GM10248 (cell line): ENCODE data around the gene LSM2.
"Not testable (repeated sequence)": the region's sequence is repeated elsewhere in the genome, so short reads cannot be mapped to it uniquely, and the experiment has no call there.

Experiments
- CTCF ChIA-PET: fragments of 300-600 bp; sonication (Branson Sonifier 250); formaldehyde crosslinking; extraction: SDS; loops from one replicate; lab custom pipeline; 2021; ENCODE audit warnings: antibody characterized with exemption; lab: Yijun Ruan, JAX
- POLR2A ChIA-PET: fragments of 350-650 bp; sonication (Branson Sonifier 250); formaldehyde crosslinking; extraction: SDS; loops from one replicate; lab custom pipeline; 2020; ENCODE audit warnings: antibody characterized with exemption; lab: Yijun Ruan, JAX
- DNase-seq: peaks from one replicate; pipeline ENCODE4 v3.0.0; 2012; ENCODE audit errors: extremely low spot score
- TF ChIP-seq, protein P1 (sequence below): IDR thresholded peaks from 2 replicates; pipeline ENCODE4 v1.5.1; 2012; ENCODE audit warnings: mild to moderate bottlenecking, low read depth; ENCODE audit errors: extremely low read depth, missing control alignments, control extremely low read depth

Gene LSM2

DNA sequence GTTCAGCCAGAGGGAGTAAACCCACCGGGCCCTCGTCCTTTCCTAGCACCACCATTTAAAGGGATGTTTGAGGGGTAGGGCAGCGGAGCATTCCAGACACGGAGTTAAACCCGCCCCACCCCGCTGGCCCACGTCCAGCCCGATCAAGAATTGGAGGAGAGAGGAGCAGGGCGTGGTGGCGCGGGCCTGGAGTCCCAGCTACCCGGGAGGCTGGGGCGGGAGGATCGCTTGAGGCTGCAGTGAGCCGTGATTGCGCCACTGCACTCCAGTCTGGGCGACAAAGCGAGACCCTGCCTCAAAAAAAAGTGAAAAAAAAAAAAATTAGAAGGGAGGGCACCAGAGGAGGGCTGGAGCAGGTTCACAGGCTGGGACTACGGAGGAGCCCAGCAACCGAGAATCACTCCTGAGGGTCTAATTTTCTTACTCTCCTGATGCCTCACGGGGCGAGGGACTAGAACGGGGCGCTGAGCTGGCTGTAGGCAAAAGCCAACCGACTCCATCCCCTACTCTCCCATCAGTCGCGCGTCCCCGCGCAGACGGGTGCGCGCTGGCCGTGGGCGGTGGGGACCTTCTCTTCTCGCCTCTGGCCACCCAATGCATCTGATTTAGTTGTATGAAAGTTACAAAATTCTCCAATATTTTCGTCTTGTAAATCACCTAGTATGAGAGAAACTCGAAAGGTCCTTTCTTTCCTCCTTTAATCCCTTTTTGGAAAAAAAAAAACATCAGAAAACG is 14.7 kb upstream of the LSM2 start:
- TF ChIP-seq, protein P1, sequence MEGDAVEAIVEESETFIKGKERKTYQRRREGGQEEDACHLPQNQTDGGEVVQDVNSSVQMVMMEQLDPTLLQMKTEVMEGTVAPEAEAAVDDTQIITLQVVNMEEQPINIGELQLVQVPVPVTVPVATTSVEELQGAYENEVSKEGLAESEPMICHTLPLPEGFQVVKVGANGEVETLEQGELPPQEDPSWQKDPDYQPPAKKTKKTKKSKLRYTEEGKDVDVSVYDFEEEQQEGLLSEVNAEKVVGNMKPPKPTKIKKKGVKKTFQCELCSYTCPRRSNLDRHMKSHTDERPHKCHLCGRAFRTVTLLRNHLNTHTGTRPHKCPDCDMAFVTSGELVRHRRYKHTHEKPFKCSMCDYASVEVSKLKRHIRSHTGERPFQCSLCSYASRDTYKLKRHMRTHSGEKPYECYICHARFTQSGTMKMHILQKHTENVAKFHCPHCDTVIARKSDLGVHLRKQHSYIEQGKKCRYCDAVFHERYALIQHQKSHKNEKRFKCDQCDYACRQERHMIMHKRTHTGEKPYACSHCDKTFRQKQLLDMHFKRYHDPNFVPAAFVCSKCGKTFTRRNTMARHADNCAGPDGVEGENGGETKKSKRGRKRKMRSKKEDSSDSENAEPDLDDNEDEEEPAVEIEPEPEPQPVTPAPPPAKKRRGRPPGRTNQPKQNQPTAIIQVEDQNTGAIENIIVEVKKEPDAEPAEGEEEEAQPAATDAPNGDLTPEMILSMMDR: no peak
- DNase-seq: peak; percentile 70
- ChIA-PET CTCF (interaction anchor here (1.2 to 2.1 kb wide), 2 partner anchors 13 to 52 kb away, joined by 3 to 5 read pairs; no protein-coding TSS in a partner anchor), POLR2A (interaction anchor here (0.6 kb wide), 1 partner anchor 45 kb away, joined by 5 read pairs; no protein-coding TSS in a partner anchor)

DNA sequence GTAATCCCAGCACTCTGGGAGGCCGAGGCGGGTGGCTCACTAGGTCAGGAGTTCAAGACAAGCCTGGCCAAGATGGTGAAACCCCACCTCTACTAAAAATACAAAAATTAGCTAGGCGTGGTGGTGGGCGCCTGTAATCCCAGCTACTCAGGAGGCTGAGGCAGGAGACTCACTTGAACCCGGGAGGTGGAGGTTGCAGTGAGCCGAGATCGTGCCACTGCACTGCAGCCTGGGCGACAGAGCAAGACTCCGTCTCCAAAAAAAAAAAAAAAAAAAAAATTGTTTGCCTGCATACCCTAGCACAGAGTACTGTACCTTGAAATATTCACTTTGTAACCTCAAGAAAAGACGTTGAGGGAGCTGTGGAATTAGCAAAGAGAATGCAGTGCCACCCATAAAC is 13.6 kb upstream of the LSM2 start:
- CTCF ChIA-PET: interaction anchor here (1.2 to 2.1 kb wide), 2 partner anchors 14 to 17 kb away, joined by 3 to 7 read pairs; partner anchors contain the start of gene LSM2

DNA sequence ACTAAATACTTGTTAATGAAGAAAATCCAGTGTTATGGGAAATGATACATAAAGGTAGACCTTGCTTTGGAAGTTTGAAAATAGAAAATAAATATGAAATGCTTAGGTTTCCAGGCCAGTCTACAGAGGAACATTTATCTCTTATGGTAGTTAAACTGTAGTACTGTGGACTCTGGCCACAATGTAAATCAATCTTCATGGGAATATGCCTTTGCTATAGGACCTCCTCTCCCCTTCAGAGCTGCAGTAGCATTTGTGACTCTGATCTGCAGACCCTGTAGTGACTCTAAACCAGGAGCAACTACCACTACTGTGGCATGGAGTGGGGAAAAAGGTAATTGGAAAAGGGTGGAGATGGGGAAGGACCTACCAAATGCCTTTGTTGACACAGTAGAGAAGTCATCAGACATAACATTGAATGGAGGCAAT is 13.1 kb upstream of the LSM2 start:
- CTCF ChIA-PET: interaction anchor here (1.2 to 2.1 kb wide), 2 partner anchors 13 to 16 kb away, joined by 3 to 7 read pairs; partner anchors contain the start of gene LSM2
- TF ChIP-seq, protein P1: no peak
- no peak for DNase-seq
- POLR2A ChIA-PET: interaction anchor here (0.7 kb wide), 1 partner anchor 130 kb away, joined by 10 read pairs; no protein-coding TSS in a partner anchor

More for the DNA sequence above, 13.6 kb upstream of the LSM2 start:
- POLR2A ChIA-PET: interaction anchor here (0.7 kb wide), 1 partner anchor 130 kb away, joined by 10 read pairs; no protein-coding TSS in a partner anchor
- not testable (repeated sequence) for DNase-seq

DNA sequence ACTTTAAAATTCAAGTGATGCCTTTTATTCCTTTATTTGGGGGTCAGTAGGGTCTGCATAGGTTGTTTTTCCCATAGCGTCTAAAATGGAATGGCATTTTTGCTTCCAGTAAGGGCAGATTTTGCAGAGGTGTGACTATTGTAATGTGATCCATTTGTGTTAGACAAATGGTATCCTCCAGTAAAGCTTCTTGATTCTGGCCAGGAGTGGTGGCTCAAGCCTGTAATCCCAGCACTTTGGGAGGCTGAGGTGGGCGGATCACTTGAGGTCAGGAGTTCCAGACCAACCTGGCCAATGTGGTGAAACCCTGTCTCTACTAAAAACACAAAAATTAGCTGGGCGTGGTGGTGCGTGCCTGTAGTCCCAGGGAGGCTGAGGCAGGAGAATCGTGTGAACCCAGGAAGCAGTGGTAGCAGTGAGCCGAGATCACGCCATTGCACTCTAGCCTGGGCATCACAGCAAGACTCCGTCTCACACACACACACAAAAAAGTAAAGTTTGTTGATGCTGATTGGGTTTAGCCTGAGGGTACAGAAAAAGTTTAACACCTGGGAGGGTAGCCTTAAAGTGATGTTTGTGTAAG is 11.3 kb upstream of the LSM2 start:
- DNase-seq, CTCF ChIA-PET: not testable (repeated sequence)
- POLR2A ChIA-PET: interaction anchor here (1.1 to 1.5 kb wide), 2 partner anchors 8 to 17 kb away, joined by 4 read pairs; no protein-coding TSS in a partner anchor

DNA sequence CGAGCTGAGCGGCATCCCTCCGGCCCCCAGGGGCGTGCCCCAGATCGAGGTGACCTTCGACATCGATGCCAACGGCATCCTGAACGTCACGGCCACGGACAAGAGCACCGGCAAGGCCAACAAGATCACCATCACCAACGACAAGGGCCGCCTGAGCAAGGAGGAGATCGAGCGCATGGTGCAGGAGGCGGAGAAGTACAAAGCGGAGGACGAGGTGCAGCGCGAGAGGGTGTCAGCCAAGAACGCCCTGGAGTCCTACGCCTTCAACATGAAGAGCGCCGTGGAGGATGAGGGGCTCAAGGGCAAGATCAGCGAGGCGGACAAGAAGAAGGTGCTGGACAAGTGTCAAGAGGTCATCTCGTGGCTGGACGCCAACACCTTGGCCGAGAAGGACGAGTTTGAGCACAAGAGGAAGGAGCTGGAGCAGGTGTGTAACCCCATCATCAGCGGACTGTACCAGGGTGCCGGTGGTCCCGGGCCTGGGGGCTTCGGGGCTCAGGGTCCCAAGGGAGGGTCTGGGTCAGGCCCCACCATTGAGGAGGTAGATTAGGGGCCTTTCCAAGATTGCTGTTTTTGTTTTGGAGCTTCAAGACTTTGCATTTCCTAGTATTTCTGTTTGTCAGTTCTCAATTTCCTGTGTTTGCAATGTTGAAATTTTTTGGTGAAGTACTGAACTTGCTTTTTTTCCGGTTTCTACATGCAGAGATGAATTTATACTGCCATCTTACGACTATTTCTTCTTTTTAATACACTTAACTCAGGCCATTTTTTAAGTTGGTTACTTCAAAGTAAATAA is 10.6 kb upstream of the LSM2 start:
- DNase-seq, CTCF ChIA-PET: not testable (repeated sequence)
- POLR2A ChIA-PET: interaction anchor here (1.1 to 1.5 kb wide), 2 partner anchors 9 to 18 kb away, joined by 4 read pairs; no protein-coding TSS in a partner anchor

DNA sequence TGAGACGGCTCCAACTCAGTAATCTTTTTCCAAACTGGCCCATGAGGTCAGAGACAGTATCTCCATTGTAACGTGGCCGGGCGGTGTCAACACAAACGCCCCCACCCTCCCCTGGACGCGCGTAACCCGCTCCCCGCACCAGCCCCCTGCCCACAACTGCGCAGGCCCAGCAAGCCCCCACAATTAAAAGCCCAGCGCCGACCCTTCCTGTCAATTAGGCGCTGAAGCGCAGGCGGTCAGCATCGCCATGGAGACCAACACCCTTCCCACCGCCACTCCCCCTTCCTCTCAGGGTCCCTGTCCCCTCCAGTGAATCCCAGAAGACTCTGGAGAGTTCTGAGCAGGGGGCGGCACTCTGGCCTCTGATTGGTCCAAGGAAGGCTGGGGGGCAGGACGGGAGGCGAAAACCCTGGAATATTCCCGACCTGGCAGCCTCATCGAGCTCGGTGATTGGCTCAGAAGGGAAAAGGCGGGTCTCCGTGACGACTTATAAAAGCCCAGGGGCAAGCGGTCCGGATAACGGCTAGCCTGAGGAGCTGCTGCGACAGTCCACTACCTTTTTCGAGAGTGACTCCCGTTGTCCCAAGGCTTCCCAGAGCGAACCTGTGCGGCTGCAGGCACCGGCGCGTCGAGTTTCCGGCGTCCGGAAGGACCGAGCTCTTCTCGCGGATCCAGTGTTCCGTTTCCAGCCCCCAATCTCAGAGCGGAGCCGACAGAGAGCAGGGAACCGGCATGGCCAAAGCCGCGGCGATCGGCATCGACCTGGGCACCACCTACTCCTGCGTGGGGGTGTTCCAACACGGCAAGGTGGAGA is 8.5 kb upstream of the LSM2 start, which contains the start of the genes HSPA1A and HSPA1L:
Gene HSPA1A (plus strand): TSS at position 519 of the 814 bp plus-strand sequence. CDS start 214 bp downstream, at position 733.
Gene HSPA1L (minus strand): TSS at position 259 of the 814 bp plus-strand sequence. CDS start 3,311 bp downstream, outside the sequence.
- CTCF ChIA-PET: interaction anchor here (0.8 to 1.7 kb wide), 6 partner anchors 8 to 134 kb away, joined by 3 to 9 read pairs (median 4); partner anchors contain the start of genes LSM2 and LY6G5C
- TF ChIP-seq, protein P1: no peak
- POLR2A ChIA-PET: interaction anchor here (0.6 to 2.0 kb wide), 22 partner anchors 9 to 320 kb away, joined by 3 to 39 read pairs (median 4); partner anchors contain the start of genes C6orf47, HSPA1B, LSM2 and VARS1
- DNase-seq: peak; percentile 86

DNA sequence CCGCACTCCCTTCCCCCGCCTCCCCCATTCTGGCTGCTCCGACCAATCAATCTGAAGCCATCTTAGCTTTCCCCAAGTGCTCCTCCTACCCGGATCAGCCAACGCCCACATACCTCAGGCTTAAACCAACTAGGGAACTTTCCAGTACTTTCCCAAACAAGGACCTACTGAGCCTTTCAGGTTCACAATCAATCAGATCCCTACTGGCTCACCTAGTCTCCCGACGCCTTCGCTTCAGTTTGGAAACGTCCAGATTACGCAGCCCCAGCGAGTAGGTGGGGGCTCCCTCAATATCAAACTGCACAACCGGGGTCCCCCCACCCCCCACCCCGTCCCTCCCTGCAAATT is 7.9 kb upstream of the LSM2 start:
- TF ChIP-seq, protein P1: no peak
- DNase-seq: peak; percentile 80
- ChIA-PET POLR2A (interaction anchor here (0.5 to 2.0 kb wide), 15 partner anchors 8 to 321 kb away, joined by 3 to 39 read pairs (median 4); partner anchors contain the start of genes HSPA1B and LSM2), CTCF (interaction anchor here (0.7 to 2.3 kb wide), 7 partner anchors 8 to 45 kb away, joined by 3 to 9 read pairs (median 4); partner anchors contain the start of gene LSM2)
